Measurements from ENCODE around the gene TXNDC17.
"Not testable (repeated sequence)": the region's sequence is repeated elsewhere in the genome, so short reads cannot be mapped to it uniquely, and the experiment has no call there.

Gene TXNDC17

GRCh38 chr17:6640536-6641246, at the start of gene TXNDC17, which contains the start of gene KIAA0753:
TXNDC17 (plus strand) TSS chr17:6641060; CDS start chr17:6641083, 23 bp downstream.
KIAA0753 (minus strand) TSS chr17:6640711; CDS start chr17:6635103, 5,608 bp downstream.
- peak; percentile 73 for DNase-seq

GRCh38 chr17:6591599-6592158, 49.2 kb upstream of the TXNDC17 start:
- DNase-seq = no peak

DNA sequence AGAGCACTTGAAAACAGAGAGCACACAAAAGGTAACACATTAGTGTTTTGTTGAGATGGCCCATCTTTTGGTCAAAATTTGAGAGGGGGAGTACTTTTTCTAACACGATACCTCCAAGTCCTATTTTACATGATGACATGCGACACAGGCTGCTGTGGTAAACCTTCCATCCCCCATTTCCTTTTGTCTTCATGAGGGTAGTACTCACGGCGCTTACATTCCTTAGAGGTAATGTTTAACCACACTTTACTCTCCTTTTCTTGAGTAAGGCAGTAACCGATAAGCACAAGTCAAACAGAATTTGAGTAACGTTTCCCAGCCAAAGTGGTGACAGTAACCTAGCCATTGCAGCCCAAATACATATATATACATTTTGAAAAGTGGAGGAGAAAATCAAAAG, 48.7 kb upstream of the TXNDC17 start:
- no peak for DNase-seq

DNA sequence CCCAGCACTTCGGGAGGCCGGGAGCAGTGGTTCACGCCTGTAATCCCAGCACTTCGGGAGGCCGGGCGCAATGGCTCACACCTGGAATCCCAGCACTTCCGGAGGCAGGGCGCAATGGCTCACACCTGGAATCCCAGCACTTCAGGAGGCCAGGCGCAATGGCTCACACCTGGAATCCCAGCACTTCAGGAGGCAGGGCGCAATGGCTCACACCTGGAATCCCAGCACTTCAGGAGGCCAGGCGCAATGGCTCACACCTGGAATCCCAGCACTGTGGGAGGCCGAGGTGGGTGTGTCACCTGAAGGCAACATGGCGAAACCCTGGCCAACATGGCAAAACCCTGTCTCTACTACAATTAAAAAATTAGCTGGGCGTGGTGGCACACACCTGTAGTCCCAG, 47.5 kb upstream of the TXNDC17 start:
- DNase-seq = not testable (repeated sequence)

DNA sequence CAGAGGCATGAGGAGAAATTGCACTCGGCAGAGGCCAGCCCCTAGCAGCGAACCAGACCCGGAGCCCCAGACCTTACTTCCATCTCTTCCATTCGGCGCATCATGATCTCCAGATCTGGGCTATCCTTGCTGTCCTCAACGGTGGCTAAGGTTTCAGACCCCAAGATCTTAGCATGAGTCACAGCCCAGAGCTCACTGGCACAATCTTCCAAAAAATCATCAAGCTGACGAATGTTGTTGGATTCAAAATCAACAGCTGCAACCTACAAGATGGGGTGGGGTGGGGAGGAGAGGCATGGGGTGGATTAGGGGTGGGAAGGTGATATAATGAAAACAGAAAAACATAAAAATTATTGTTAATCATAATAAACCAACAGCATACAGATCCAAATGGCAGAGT, 44.8 kb upstream of the TXNDC17 start:
- DNase-seq = no peak

DNA sequence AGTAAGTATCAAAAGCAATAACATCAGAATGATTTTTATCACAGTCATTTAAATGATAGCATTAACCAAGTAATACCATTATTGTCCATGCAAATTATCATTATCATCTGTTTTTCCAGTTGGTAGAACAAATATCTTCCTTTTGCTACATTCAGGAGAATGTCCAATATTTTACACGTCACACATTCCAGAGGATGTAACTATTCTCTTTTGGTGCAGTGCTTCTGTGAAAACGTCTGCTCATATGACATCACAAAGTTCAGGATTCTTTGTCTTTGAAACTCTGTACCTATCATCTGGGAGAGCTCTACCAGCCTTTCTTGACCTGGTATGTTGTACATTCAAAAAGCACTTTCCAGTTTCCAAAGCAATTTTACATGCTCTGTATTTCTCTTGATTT, 44.3 kb upstream of the TXNDC17 start:
- DNase-seq = no peak

DNA sequence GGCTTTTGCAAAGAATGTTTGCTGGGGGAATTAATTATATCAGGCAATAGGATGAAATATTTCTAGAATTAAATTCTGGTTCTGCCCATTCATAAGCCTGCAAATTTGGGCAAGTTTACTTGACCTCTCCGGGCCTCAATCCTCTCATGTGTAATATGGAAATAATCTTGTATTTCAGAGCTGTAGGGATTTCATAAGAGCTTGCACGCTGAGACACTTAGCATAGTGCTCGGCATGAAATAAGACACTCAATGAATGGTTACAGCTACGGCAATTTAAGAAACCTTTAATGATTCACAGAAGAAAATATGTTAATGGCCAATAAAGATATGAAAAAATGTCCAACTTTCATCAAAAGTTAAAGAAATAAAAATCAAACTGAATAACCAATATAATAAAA, 43.9 kb upstream of the TXNDC17 start:
- no peak for DNase-seq

GRCh38 chr17:6597727-6598126, 43.1 kb upstream of the TXNDC17 start:
- no peak for DNase-seq

- no peak for DNase-seq
These were observed 41.5 kb upstream of the TXNDC17 start for GRCh38 chr17:6599364-6599763.

DNA sequence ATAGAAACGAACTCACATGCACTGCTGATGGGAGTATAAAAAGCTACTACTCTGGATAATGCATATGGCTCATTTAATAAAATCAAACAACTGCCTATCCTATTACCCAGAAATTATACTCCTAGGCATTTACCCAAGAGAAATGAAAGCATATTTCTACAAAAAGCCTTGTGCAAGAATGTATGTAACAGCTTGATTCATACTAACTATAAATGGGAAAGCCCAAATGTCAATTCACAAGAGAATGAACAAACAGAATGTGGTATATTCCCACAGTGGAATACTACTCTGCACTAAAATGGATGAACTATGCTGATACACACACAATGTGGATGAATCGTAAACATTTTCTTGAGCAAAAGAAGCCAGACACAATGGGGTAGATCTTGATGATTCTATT, 38.7 kb upstream of the TXNDC17 start:
- DNase-seq = no peak

DNA sequence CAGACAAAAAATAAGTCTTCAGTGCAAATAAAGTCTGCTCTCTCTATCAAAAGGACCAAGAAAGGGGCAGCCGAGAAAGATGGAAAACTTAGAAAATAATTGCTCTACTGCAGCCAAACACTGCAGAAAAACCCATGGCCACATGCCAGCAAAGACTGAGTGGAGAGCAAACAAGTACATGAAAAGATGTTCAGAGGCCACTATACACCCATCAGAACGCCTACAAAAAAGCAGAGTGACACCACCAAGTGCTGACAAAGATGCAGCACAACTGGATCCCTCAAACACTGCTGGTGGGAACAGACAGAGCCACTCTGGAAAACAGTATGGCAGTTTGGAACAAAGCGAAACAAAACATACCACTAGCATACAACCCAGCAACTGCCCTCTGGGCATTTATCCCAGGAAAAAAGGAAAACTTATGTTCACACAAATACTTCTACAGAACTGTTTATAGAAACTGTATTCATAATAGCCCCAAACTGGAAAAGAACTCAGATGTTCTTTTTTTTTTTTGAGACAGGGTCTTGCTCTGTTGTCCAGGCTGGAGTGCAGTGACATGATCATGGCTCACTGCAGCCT, 37.0 kb upstream of the TXNDC17 start:
- DNase-seq = no peak

- DNase-seq = no peak
These were observed 35.7 kb upstream of the TXNDC17 start for GRCh38 chr17:6605142-6605541.

- DNase-seq = no peak
These were observed 32.5 kb upstream of the TXNDC17 start for GRCh38 chr17:6608321-6608720.

GRCh38 chr17:6610011-6610410, 30.8 kb upstream of the TXNDC17 start:
- no peak for DNase-seq

DNA sequence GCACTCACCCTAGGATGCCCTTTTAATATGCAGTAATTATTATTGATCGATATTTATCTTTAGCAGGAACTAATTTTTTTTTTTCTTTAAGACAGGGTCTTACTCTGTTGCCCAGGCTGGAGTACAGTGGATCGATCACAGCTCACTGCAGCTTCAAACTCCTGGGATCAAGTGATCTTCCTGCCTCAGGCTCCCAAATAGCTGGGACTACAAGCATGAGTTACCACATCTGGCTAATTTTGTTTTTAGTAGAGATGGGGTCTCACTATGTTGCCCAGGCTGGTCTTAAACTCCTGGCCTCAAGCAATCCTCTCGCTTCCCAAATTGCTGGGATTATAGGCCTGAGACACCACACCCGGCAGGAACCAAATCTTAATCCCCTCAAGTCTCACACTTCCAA, 29.6 kb upstream of the TXNDC17 start:
- no peak for DNase-seq

DNA sequence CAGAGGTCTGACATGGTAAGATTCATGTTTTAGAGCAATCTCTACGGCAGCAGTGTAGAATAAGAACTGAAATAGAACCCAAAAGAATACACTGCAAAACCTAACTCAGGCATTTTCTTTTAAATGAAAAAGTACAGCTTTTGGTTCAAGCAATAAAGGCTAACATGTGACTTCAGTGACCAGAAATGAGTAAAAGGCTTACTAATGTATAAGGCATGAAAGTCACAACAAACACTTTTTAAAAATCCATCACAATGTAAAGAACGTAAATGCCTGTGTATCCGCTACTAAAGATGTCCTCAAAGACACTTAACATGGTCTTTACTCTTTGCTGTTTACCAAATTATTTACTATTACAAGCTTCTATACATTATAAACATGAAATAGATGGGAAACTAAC, 16.9 kb upstream of the TXNDC17 start:
- no peak for DNase-seq

DNA sequence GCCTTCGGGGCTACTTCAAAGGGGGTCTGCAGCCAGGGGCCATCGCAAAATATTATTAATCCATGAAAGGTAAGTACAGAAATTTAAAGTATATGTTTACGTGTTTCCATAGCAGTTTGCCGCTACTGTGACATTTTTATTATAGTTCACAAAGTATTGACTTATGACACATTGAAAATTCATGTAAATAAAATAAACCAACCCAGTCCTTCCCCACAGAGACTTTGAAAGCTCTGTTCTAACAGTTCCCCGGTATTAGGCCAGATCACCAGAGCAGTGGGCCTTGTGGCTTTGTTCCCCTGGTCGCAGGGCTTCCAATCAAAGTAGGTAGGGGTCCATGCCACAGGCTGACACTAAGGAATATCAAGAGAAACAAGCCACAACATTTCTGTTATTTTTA, 14.2 kb upstream of the TXNDC17 start:
- no peak for DNase-seq

DNA sequence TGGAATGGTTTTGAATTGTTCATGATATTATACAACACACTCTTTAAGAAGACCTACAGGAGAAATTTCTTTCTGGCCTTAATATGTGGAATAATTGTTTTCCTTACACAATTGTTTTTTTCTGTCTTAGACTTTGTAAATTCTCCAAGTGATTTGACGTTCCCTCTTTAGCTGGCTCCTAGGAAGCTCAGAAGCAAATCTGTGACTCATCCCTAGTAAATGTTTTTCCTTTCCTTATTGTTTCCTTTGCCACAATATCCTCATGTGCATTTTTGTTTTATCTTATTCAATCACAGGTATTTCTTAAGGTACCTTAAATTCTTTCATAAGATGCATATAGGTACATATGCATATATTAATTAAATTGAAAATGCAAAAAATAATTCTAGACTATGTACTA, 13.8 kb upstream of the TXNDC17 start:
- DNase-seq = no peak

GRCh38 chr17:6630390-6630789, 10.5 kb upstream of the TXNDC17 start:
- DNase-seq = no peak

- DNase-seq = no peak
These were observed 8.3 kb upstream of the TXNDC17 start for GRCh38 chr17:6632530-6632929.

GRCh38 chr17:6633263-6633662, 7.6 kb upstream of the TXNDC17 start:
- no peak for DNase-seq

GRCh38 chr17:6636105-6636504, 4.8 kb upstream of the TXNDC17 start:
- DNase-seq = no peak

GRCh38 chr17:6636616-6637457, 4.0 kb upstream of the TXNDC17 start:
- no peak for DNase-seq

DNA sequence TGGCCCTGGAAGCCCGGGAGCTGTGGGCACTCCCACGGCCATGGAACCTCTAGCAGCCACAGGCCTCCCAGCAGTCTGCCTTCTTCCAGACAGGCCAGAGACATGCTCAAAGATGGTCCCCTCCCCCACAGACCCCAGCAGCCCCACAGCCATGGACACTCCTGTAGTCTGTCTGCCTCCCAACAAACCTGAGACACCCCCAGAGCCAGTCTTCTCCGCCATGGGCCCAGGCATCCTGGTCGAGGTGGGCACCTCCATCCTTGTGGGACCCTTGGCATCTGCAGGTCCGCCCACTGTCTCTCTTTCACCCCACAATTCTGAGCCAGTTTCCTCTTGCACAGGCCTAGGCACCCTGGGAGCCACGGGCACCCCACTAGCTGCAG, 3.4 kb upstream of the TXNDC17 start:
- DNase-seq = no peak

Data from COR-L47 (cell line).